H9 (cell line): ENCODE data around the gene UNK. TPM values are rescaled to one million over a fixed set of nuclear protein-coding genes. Genes with fewer than 3 reads are reported as not detected.
A peak's percentile ranks its signal among the peaks of the same experiment; 100 is the strongest.

Experiments
- DNase-seq: peaks from one replicate; pipeline ENCODE4 v3.0.0-alpha.2; 2017
- H2AFZ ChIP-seq: one replicate; pipeline ENCODE4 v1.6.1; 2013; ENCODE audit warnings: mild to moderate bottlenecking, low read length, control low read depth, moderate library complexity
- H2AK5ac ChIP-seq: 2 replicates; pipeline ENCODE4 v1.6.1; 2013; ENCODE audit warnings: low read length, control low read depth, mixed read lengths; ENCODE audit not compliant: insufficient read length
- H2BK120ac ChIP-seq: one replicate; pipeline ENCODE4 v1.6.1; 2013; ENCODE audit warnings: low read depth, mild to moderate bottlenecking, low read length, control low read depth, inconsistent platforms; ENCODE audit not compliant: poor library complexity, severe bottlenecking
- H2BK12ac ChIP-seq: 2 replicates; pipeline ENCODE4 v1.6.1; 2013; ENCODE audit warnings: low read length, control low read depth, mixed read lengths, low read depth; ENCODE audit not compliant: insufficient read length
- H2BK15ac ChIP-seq: 2 replicates; pipeline ENCODE4 v1.6.1; 2013; ENCODE audit warnings: low read depth, low read length, control low read depth
- H2BK20ac ChIP-seq: one replicate; pipeline ENCODE4 v1.6.1; 2013; ENCODE audit warnings: low read depth, mild to moderate bottlenecking, low read length, control low read depth, inconsistent platforms; ENCODE audit not compliant: poor library complexity, severe bottlenecking
- H2BK5ac ChIP-seq: 2 replicates; pipeline ENCODE4 v1.6.1; 2013; ENCODE audit warnings: low read length, control low read depth, mixed read lengths; ENCODE audit not compliant: insufficient read length
- H3K14ac ChIP-seq: 2 replicates; pipeline ENCODE4 v1.6.1; 2013; ENCODE audit warnings: low read length, control low read depth; ENCODE audit not compliant: insufficient read depth
- H3K18ac ChIP-seq: 2 replicates; pipeline ENCODE4 v1.6.1; 2013; ENCODE audit warnings: low read depth, mild to moderate bottlenecking, mixed read lengths, low read length, control low read depth; ENCODE audit not compliant: insufficient read length
- H3K23ac ChIP-seq: 2 replicates; pipeline ENCODE4 v1.6.1; 2013; ENCODE audit warnings: low read length, control low read depth, mixed read lengths, low read depth; ENCODE audit not compliant: insufficient read length
- H3K23me2 ChIP-seq: 2 replicates; pipeline ENCODE4 v1.6.1; 2013; ENCODE audit warnings: low read depth, mild to moderate bottlenecking, mixed read lengths, low read length, control low read depth; ENCODE audit not compliant: insufficient read length, poor library complexity, severe bottlenecking
- H3K27ac ChIP-seq: 2 replicates; pipeline ENCODE4 v1.5.1; 2013; ENCODE audit warnings: low read length, control low read depth, mixed read lengths, low read depth; ENCODE audit not compliant: insufficient read length
- H3K27me3 ChIP-seq: 2 replicates; pipeline ENCODE4 v1.6.1; 2013; ENCODE audit warnings: low read length, control low read depth, inconsistent platforms; ENCODE audit not compliant: insufficient read depth
- H3K4ac ChIP-seq: 2 replicates; pipeline ENCODE4 v1.6.1; 2013; ENCODE audit warnings: low read depth, mild to moderate bottlenecking, control low read depth, inconsistent platforms, low read length, moderate library complexity
- H3K4me1 ChIP-seq: 2 replicates; pipeline ENCODE4 v1.6.1; 2013; ENCODE audit warnings: low read length, control low read depth, inconsistent platforms; ENCODE audit not compliant: insufficient read depth
- H3K4me2 ChIP-seq: 2 replicates; pipeline ENCODE4 v1.6.1; 2013; ENCODE audit warnings: low read length, control low read depth, mixed read lengths; ENCODE audit not compliant: insufficient read length, insufficient read depth
- H3K56ac ChIP-seq: 2 replicates; pipeline ENCODE4 v1.6.1; 2013; ENCODE audit warnings: low read depth, mild to moderate bottlenecking, mixed read lengths, low read length, control low read depth; ENCODE audit not compliant: insufficient read length
- H3K79me1 ChIP-seq: 2 replicates; pipeline ENCODE4 v1.6.1; 2013; ENCODE audit warnings: low read depth, mild to moderate bottlenecking, moderate library complexity, low read length, control low read depth, inconsistent platforms; ENCODE audit not compliant: insufficient read depth, poor library complexity, severe bottlenecking
- H3K79me2 ChIP-seq: 2 replicates; pipeline ENCODE4 v1.6.1; 2013; ENCODE audit warnings: low read length, control low read depth, inconsistent platforms; ENCODE audit not compliant: insufficient read depth
- H3K9ac ChIP-seq: 2 replicates; pipeline ENCODE4 v1.6.1; 2013; ENCODE audit warnings: low read length, control low read depth, mixed read lengths; ENCODE audit not compliant: insufficient read length; ENCODE audit errors: extremely low read depth
- H3K9me3 ChIP-seq: one replicate; pipeline ENCODE4 v1.6.1; 2013; ENCODE audit warnings: low read depth, low read length, inconsistent platforms; ENCODE audit not compliant: control insufficient read depth
- H3T11ph ChIP-seq: one replicate; pipeline ENCODE4 v1.6.1; 2013; ENCODE audit warnings: mild to moderate bottlenecking, low read length, control low read depth, inconsistent platforms
- H4K20me1 ChIP-seq: one replicate; pipeline ENCODE4 v1.6.1; 2013; ENCODE audit not compliant: control insufficient read depth, insufficient read length, insufficient read depth
- H4K5ac ChIP-seq: 2 replicates; pipeline ENCODE4 v1.6.1; 2013; ENCODE audit warnings: low read depth, mild to moderate bottlenecking, mixed read lengths, low read length, control low read depth; ENCODE audit not compliant: insufficient read length
- H4K8ac ChIP-seq: replicated peaks from 2 replicates; pipeline ENCODE4 v1.6.1; 2013; ENCODE audit warnings: low read length, control low read depth, mixed read lengths, low read depth; ENCODE audit not compliant: insufficient read length
- H4K91ac ChIP-seq: 2 replicates; pipeline ENCODE4 v1.6.1; 2013; ENCODE audit warnings: low read depth, mild to moderate bottlenecking, moderate library complexity, mixed read lengths, low read length, control low read depth; ENCODE audit not compliant: insufficient read length
- H3K27ac Mint-ChIP-seq, 3 experiments: 2 replicates in 2 of 3; 3 replicates in 1 of 3; pipeline ENCODE4 v1.8.0; 2020 to 2021; ENCODE audit warnings: mixed read lengths in 3 of 3, mild to moderate bottlenecking in 1 of 3, moderate library complexity in 1 of 3
- H3K27me3 Mint-ChIP-seq: 2 replicates; pipeline ENCODE4 v1.8.0; 2021; ENCODE audit warnings: low read depth, mild to moderate bottlenecking, moderate library complexity, mixed read lengths
- H3K36me3 Mint-ChIP-seq, 3 experiments: 2 replicates in 2 of 3; 3 replicates in 1 of 3; pipeline ENCODE4 v1.8.0; 2020 to 2021; ENCODE audit warnings: low read depth in 3 of 3, mixed read lengths in 3 of 3; ENCODE audit not compliant: insufficient read depth in 1 of 3
- H3K4me1 Mint-ChIP-seq, 2 experiments: 2 replicates each; pipeline ENCODE4 v1.8.0; 2020; ENCODE audit warnings: mixed read lengths in 2 of 2
- H3K4me3 Mint-ChIP-seq, 2 experiments: 2 replicates in 1 of 2; 3 replicates in 1 of 2; pipeline ENCODE4 v1.8.0; 2020 to 2021; ENCODE audit warnings: mild to moderate bottlenecking in 2 of 2, mixed read lengths in 2 of 2, moderate library complexity in 1 of 2
- H3K9me3 Mint-ChIP-seq, 2 experiments: 2 replicates in 1 of 2; 3 replicates in 1 of 2; pipeline ENCODE4 v1.8.0; 2020; ENCODE audit warnings: mild to moderate bottlenecking in 2 of 2, mixed read lengths in 2 of 2, moderate library complexity in 1 of 2
- CTCF ChIP-seq: fragments of 200-600 bp; sonication (generic); conservative IDR thresholded peaks from 3 replicates; pipeline ENCODE4 v1.8.0; 2021; ENCODE audit warnings: antibody characterized with exemption, mild to moderate bottlenecking
- WGBS: extraction: QIAGEN DNeasy Blood & Tissue Kit; methylation state at CpG from one replicate; pipeline ENCODE4 v1.1.7; 2013; ENCODE audit warnings: missing lambda C conversion rate, low lambda C conversion rate, mixed read lengths; ENCODE audit not compliant: insufficient read length; ENCODE audit errors: extremely low coverage; 5-methylcytosine and 5-hydroxymethylcytosine counted together
- total RNA-seq: library from RNA; stranded (reverse); gene quantifications from 2 replicates; pipeline ENCODE4 v1.2.1, GENCODE V29; 2021

Gene UNK
- total RNA-seq, 1 experiment from 2014 or later, result 36.4 TPM

DNA sequence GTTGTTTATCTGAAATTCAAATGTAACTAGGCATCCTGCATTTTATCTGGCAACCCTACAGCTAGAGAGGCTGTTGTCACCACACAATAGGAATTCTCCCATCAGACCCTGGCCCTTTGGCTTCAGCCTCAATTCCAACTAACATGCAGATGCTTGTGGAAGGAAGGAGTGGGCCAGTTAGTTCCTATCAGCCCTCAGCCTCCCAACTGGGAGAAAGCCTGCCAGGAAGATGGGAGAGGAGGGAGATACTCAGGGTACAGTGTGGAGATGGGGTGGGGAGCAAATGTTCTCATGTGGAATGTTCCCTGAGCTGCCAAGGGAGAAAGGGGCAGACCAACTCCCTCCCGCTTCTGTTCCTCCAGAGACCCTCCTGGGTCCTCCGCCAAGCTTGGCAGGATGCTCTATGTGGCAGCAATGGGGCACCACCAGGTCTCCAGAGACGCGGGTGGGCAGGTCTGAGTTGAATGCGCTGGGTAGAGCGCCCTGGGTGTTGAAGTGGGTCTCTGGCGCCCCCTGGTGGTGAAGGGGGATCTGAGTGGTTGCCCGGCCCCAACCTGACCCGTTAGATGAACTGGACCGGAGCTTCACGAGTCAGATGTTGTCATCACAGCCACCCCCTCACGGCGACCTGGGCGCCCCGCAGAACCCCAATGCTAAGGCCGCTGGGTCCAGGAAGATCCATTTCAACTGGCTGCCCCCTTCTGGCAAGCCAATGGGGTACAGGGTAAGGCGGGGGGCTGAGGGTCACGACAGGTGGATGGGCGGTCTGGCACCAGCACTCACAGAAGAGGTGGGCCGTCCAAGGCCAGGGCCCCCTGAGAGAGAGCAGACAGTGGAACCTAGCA is 34.8 kb upstream of the UNK start:
- no peaks in the 10 kb centered on the region for H3K79me2 ChIP-seq
- WGBS, result no CpG with 5 or more reads among the region's 20 CpGs
- no peak overlapping the region for H3K18ac ChIP-seq
- Mint-ChIP-seq H3K4me1 (peaks cover 7 to 10% of the 10 kb centered on the region in 2 experiments), H3K36me3 (no peaks in the 10 kb centered on the region), H3K27ac (no peak overlapping the region), H3K27me3 (peaks cover 9% of the 10 kb centered on the region), H3K4me3 (peak overlapping the region in 1 of 2 experiments; percentile 54; a peak in 2 of 5 replicates), H3K9me3 (no peaks in the 10 kb centered on the region; a peak in 1 of 5 replicates)
- H3K4me2 ChIP-seq, result no peak overlapping the region
- H2AFZ ChIP-seq, result no peak overlapping the region
- H3K23me2 ChIP-seq, result peaks cover 3% of the 10 kb centered on the region
- no peak overlapping the region for H3K14ac ChIP-seq
- H3K27me3 ChIP-seq, result no peaks in the 10 kb centered on the region
- no peak overlapping the region for H2AK5ac ChIP-seq
- no peak overlapping the region for H3K27ac ChIP-seq
- peak; percentile 91 for DNase-seq
- H3K79me1 ChIP-seq, result no peaks in the 10 kb centered on the region
- no peak overlapping the region for H2BK12ac ChIP-seq
- H3K4ac ChIP-seq, result no peak overlapping the region
- H2BK15ac ChIP-seq, result no peak overlapping the region
- H3K9me3 ChIP-seq, result no peaks in the 10 kb centered on the region
- H4K20me1 ChIP-seq, result no peaks in the 10 kb centered on the region
- H4K5ac ChIP-seq, result no peak overlapping the region
- H3T11ph ChIP-seq, result no peak overlapping the region
- no peak overlapping the region for H3K9ac ChIP-seq
- H4K91ac ChIP-seq, result no peak overlapping the region
- TF ChIP-seq CTCF, result peak; percentile 96
- H3K56ac ChIP-seq, result no peak overlapping the region
- H3K4me1 ChIP-seq, result no peaks in the 10 kb centered on the region; the same call in 1 of the 2 replicates
- no peak overlapping the region for H2BK120ac ChIP-seq
- H4K8ac ChIP-seq, result no peak overlapping the region
- no peak overlapping the region for H2BK5ac ChIP-seq
- H2BK20ac ChIP-seq, result no peak overlapping the region
- H3K23ac ChIP-seq, result no peak overlapping the region
